GM15510 (cell line): Measurements from ENCODE around the gene MUC5B.

Experiments used
- POLR2A ChIP-seq: IDR thresholded peaks from 3 replicates; pipeline ENCODE4 v1.6.1; 2011; ENCODE audit warnings: borderline replicate concordance; ENCODE audit not compliant: insufficient read length; ENCODE audit errors: extremely low read depth

Gene MUC5B

DNA sequence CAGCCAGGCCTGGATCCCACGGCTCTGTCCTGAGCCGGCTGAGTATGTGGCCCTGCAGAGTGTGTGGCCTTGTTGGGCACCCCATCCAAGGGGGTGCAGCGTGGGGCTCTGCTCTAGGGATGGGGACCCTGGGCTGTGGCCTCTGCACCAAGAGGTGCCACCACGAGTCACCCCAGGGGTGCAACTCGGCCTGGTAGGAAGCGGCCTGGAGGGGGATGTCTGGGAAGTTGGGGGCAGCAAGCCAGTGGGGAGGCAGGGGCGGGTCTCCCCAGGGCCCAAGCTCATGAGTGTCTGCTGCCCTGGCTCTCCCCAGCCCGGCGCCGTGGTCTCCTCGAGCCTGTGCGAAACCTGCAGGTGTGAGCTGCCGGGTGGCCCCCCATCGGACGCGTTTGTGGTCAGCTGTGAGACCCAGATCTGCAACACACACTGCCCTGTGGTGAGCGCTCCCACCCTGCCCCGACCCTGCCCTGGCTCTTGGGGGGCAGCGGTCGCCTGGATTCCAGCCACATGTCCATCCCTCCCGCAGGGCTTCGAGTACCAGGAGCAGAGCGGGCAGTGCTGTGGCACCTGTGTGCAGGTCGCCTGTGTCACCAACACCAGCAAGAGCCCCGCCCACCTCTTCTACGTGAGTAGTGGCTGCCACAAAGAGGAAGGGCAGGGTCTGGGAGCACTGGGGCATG, 24.2 kb upstream of the MUC5B start:
- no peak for TF ChIP-seq POLR2A

DNA sequence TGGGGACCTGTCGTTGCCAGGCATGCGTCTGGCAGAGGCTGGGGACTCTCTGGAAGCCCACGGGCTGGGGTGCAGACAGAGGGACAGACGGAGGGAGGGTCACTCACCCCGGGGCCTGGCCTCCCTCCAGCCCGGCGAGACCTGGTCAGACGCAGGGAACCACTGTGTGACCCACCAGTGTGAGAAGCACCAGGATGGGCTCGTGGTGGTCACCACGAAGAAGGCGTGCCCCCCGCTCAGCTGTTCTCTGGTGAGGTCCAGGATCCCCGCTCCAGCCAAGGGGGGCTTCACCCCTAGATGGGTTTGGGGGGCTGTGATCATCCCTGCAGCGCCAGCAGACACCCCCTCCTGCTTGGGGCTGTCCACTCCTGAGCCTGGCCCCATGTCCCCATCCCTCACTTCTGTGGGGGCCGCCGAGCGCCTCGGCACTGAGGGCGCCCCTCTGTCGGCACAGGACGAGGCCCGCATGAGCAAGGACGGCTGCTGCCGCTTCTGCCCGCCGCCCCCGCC, 23.6 kb upstream of the MUC5B start:
- TF ChIP-seq POLR2A = no peak

GRCh38 chr11:1199751-1200610, 22.9 kb upstream of the MUC5B start:
- TF ChIP-seq POLR2A = no peak

- TF ChIP-seq POLR2A = no peak
These were observed 22.2 kb upstream of the MUC5B start for GRCh38 chr11:1200611-1201191.

- no peak for TF ChIP-seq POLR2A
These were observed 21.3 kb upstream of the MUC5B start for GRCh38 chr11:1201395-1202153.

DNA sequence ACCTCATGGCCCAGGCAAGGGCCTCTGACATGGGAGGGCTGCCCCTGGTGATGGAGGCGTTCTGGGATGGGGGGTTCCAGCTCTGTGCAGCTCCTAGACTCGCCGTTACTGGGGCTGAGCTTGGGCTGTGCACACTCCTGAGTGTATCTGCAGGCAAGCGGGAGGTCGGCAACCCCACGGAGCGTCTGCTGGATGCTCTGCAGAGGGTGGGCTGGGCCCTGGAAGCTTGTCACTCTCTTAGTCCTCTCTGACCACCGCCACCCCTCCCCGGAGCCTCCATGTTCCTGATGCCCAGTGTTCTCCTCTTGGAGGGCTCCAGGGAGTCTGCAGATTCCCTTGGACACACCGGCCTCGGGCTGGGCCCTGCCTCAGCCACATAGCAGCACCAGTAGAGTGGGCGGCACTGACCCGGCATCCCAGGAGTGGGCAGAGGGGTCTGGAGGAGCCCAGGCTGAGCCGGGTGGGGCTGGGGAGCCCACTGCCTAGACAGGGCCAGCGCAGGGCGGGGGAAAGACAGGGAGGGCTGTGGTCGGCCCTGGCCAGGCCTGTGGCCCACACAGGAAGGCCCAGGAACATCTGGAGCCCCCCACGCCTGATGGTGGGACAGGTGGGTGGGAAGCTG, 20.6 kb upstream of the MUC5B start:
- no peak for TF ChIP-seq POLR2A

GRCh38 chr11:1202776-1203504, 19.9 kb upstream of the MUC5B start:
- no peak for TF ChIP-seq POLR2A

- no peak for TF ChIP-seq POLR2A
These were observed 19.2 kb upstream of the MUC5B start for GRCh38 chr11:1203505-1204271.

GRCh38 chr11:1204381-1205101, 18.3 kb upstream of the MUC5B start:
- TF ChIP-seq POLR2A = no peak

- no peak for TF ChIP-seq POLR2A
These were observed 17.5 kb upstream of the MUC5B start for GRCh38 chr11:1205121-1205986.

DNA sequence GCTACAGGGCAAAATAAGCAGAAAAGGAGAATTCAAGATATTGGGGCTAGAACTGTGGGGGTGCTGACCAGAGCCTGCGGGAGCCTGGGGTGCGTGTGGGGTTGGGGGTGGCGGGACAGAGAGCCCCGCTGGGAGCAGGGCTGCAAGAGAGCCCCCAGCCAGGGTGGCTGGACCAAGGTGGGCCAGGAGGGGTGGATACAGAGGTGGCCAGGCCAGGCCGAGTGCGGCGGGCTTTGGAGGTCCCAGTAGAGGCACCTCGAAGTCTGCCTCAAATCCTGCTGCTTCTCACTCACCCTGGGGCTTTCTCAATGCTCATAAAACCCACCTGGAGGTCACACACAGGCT, 16.9 kb upstream of the MUC5B start:
- TF ChIP-seq POLR2A = no peak
